Activated CD8-positive, alpha-beta memory T cell treated with anti-CD3 and anti-CD28 coated beads, Interleukin-2, amount 50 U/mL, for 24 hours (primary cell): ENCODE results near the gene PAK4.

Source experiments
- DNase-seq: peaks from one replicate; pipeline ENCODE4 v3.0.0-alpha.2; 2020; ENCODE audit errors: extremely low read depth

Gene PAK4

DNA sequence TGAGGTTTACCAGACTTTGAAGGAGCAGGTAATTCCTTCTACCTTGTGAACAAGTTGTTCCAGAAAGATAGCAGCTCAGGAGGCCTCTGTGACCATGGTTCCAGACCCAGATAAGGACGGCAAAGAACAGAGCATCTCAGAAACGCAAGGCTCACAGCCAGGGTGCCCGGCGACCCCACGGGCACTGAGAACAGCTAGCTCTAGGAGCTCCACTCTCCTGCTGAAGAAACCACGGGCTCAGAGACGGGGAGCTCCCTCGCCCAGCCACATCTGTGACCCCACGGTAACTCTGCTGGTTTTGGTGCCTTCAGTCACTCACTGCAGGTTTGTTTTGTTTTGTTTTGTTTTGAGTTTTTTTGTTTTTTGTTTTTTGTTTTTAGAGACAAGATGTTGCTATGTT, 55.2 kb downstream of the PAK4 start:
- DNase-seq, result no peak

DNA sequence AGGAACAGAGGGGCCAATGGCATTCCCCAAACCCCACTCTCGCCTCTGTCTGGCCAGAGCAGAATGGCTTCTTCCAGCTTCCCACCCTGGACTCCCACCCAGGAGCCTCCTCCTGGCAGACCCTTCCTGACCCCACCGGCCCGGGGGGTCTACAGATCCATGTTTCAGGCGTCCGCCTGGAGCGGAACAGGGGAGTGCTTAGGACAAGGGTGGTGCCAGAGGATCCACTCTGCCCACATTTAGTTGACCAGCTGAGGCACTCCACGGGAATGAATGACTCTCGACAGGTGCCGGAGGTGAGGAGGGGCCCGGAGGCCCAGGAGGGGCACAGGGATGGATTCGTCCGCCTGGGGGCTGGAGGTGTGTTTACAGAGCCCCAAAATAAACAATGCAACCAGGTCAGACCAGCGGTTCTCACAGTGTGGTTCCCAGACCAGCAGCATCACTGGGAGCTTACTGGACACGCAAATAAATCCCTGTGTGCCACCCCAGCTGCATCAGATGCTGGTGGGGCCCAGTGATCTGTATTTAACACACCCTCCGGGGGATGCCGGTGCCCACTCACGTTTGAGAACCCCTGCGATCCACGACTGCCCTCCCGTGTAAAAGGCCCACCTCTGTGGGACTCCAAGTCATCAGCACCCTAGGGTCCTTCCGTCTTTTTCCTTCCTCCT, 56.1 kb downstream of the PAK4 start:
- no peak for DNase-seq

DNA sequence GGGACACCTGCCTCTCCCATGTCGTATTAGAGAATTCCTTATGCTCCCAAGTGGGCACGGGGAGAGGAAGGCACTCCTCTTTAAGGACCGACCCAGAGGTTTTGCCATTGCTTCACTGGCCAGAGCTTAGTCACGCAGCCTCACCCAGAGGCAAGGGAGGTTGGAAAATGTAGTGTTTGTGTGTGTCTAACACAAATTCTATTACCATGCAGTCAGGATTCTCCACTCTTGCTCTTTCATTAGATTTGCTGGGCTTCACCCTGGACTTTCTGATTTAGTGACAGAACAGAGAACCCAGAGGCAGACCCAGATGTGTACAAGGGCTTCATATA, 56.6 kb downstream of the PAK4 start:
- DNase-seq, result no peak

DNA sequence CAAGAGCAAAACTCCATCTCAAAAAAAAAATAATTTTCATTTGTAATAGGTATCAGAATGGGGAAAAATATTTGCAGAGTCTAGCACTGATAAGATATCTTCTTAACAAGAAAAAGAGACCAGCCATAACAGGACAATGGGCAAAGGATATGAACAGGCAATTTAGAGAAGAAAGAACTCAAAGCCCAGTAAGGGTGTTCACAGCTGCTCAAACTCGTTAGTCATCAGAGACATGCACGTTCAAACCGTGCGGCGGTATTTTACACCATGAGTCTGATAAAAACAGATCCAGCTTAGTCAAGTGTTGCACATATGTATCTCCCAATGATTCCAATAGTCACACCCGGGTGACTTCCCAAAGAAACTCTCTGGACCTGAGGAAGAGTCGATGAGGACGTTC, 57.5 kb downstream of the PAK4 start:
- no peak for DNase-seq

DNA sequence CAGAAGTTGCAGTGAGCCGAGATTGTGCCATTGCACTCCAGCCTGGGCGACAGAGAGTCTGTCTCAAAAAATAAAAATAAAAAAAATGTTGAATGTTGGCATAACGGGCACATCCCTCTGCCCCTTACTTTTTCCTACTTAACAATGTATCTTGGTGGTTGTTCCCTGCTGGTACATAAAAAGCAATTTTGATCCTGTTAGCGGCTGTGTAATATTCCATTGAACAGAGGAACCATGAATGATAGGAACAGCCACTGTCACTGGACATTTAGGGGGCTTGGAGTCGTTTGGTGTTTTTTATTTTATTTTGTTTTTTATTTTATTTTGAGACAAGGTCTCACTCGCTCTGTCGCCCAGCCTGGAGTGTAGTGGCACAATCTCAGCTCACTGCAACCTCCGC, 60.8 kb downstream of the PAK4 start:
- no peak for DNase-seq

DNA sequence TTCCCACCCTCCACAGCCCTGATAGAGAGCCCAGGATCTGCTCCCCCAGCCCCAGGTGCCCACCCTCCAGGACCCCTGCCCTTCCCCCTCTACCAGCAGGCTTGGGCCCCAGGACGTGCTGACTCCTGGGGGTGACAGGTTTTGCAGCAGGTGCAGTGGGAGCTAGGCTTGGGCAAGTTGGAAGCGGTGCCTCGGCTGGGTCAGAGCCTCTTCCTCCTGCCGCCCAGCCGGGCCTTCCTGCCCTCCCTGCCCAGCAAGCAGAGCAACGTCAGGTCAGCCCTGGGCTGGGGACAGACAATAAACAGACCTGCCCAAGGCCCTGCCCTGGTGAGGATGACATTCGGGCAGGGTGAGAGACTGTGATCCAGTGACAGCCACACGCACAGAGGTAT, 62.0 kb downstream of the PAK4 start:
- DNase-seq, result no peak

DNA sequence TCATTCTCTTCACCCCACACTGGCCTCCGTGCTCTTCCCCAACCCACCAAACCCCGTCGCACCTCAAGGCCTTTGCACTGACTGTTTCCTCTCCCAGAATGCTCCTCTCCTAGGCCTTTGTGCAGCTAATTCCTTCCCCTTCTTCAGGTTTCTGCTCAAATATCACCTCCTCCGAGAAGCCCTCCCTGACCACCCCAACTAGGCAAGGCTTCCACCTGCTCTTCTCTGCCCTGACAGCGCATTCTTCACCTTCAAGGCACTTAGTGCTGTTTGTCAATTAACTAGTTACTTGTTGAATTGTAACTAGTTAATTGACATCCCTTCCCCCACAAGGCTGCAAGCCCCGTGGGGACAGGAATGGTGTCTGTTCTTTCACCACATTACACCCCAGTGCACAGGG, 63.4 kb downstream of the PAK4 start:
- DNase-seq, result no peak

DNA sequence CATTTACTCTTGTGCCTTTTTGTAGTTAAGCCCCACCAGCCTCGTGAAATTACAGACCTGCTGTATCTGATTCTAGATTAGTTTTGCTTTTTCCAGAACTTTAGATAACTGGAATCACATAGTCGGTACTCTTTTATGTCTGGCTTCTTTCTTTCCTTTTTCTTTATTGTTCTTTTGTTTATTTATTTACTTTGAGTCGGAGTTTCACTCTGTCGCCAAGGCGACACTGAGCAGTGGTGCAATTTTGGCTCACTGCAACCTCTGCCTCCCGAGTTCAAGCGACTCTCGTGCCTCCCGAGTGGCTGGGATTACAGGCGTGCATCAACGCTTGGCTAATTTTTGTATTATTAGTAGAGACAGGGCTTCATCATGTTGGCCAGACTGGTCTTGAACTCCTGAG, 65.2 kb downstream of the PAK4 start:
- DNase-seq, result no peak

DNA sequence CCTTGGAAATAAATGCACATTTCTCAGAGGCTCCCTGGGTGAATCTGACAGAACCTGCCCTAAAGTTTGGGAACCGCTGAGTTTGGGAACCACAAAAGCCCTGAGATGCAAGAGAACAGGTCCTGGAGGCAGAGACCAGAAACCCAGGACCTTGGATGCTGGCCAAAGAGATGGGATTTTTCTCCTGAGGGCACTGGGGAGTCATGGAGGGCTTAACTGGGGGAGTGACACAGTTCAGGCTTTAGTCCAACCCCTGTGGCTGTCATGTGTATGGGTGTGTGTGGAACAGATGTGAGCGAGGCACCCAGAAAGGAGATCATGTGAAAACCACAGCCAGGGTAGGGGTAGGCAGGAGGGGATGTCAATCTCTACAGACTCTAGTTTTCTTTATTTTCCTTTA, 67.3 kb downstream of the PAK4 start:
- no peak for DNase-seq

DNA sequence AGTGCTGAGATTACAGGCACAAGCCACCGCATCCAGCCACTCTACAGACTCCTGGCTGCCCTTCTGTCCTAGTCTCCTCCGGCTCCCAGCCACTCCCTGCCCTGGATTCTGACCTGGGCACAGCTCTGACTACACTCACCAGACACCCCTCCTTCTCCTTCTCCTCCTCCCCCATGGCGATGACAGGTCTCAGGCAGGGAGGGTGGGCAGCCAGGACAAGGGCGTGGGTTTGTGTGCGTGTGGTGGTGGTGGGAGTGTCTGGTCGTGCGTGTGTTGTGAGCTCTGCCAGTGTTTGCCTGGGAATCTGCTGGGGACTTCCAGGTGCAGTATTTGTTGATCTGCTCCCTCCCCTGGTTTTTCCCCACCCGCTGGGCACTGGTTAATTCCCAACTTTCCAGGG, 68.2 kb downstream of the PAK4 start:
- DNase-seq, result no peak

DNA sequence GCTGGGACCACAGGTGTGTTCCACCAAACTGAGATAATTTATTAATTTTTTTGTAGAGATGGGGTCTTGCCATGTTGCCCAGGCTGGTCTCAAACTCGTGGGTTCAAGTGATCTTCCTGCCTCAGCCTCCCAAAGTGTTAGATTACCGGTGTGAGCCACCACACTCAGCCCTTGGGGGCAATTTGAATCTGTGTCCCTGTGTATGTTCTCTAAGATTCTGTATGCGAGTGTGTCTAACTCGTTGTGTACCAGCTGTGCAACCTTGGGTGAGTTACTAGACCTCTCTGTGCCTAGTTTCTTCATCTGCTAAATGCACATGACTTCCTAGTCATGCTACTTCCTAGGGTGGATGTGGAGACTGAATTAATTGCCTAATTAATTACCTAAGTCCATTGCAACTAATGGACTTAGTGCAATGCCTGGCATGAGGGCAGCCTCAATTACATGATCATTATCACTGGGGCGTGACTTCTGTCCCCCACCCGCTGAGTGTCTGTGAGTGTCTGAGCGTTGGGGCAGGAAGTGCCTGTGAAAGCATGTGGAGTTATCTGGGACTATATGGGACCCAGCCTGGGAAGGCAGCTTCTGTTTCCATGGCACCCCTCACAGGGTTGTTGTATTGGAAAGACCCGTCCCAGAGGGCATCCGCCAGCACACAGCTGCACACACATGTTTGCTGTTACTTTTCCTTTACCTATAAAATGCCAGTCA, 69.4 kb downstream of the PAK4 start:
- no peak for DNase-seq

DNA sequence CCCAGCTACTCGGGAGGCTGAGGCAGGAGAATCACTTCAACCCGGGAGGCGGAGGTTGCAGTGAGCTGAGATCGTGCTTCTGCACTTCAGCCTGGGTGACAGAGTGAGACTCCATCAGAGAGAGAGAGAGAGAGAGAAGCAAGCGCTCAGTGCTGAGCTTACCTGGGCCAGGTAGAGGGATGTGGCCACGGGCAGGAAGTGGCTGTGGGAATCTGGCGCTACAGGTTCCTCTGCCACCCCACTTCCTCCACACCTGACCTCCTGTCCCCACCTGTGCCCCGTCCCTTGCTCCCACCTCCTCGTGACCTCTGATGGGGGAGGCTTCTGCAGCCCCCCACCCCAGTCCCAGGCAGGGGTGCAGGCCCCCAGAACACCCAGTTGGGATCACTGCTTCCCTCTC, 70.2 kb downstream of the PAK4 start:
- no peak for DNase-seq

DNA sequence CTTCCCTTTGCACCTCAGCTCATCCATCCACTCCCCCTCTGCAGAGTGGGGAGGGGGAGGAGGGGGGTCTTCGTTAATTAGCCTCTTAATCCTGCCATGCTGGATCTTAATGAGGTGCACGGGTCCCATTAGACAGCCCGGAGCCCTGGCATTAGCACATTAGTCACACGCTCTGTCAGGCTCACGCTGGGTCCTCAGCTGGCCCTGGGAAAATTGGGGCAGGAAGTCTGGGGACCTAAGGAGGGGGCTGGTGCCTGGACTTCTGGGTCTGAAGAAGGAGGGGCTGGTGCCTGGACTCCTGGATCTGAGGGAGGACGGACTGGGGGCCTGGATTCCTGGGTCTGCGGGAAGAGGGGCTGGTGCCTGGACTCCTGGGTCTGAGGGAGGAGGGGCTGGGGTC, 70.7 kb downstream of the PAK4 start:
- no peak for DNase-seq

DNA sequence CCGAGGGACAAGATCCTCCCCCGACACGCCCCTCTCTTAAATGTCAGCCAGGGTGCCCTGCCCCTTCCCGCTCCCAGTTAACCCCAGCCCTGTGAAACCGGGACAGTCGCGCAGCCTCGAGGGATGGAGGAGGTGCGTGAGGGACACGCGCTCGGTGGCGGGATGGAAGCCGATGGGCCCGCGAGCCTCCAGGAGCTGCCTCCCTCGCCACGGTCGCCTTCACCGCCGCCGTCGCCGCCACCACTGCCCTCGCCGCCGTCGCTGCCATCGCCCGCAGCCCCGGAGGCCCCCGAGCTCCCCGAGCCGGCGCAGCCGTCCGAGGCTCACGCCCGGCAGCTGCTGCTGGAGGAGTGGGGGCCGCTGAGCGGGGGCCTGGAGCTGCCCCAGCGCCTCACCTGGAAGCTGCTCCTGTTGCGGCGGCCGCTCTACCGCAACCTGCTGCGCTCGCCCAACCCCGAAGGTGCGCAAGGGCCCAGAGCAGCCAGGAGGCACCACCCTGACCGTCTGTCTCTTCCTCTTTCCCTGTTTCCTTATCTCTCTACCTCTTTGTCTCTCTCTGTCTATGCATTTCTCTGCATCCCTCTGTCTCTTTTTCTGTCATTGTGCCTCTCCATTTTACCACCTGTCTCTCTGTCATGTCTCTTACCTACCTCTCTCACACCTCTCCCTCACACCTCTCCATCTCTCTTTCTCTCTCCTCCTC, 71.4 kb downstream of the PAK4 start, which contains the start of gene NCCRP1:
Gene NCCRP1, plus strand, starts transcription at position 105 of the 703 bp plus-strand sequence. Its CDS starts 19 bp downstream, at position 124.
- DNase-seq, result no peak

DNA sequence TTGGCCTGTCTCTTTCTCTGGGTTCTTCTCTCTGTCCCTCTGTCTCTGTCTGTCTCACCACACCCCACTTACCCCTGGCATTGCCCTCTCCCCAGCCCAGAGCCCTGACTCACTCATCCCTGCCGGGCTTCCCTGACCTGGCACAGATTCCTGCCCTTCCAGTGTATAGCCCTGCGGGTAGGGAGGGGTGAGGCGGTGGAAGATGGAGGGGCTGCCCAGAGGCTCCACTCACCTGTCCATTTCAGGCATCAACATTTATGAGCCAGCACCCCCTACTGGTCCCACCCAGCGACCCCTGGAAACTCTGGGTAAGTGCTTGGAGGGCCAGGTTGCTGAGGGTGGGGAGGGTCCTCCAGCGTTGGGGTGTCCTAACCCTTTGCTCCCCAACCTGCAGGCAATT, 72.2 kb downstream of the PAK4 start:
- no peak for DNase-seq

DNA sequence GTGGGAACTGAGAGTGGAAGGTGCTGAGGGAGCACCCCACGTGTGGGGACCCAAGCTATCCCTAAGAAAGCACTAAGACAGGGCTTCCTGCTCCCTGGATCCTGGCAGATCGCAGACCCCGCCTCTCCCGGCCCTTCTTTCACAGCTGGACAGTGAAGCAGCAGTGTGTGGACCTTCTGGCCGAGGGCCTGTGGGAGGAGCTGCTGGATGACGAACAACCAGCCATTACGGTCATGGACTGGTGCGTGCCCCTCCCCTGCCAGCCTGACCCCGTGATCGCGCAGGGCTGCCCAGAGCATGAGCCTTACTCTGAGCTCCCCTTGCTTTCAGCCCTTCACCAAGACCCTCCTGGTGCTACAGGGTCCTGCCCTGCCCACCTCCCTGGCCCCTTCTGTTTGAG, 73.4 kb downstream of the PAK4 start:
- no peak for DNase-seq

DNA sequence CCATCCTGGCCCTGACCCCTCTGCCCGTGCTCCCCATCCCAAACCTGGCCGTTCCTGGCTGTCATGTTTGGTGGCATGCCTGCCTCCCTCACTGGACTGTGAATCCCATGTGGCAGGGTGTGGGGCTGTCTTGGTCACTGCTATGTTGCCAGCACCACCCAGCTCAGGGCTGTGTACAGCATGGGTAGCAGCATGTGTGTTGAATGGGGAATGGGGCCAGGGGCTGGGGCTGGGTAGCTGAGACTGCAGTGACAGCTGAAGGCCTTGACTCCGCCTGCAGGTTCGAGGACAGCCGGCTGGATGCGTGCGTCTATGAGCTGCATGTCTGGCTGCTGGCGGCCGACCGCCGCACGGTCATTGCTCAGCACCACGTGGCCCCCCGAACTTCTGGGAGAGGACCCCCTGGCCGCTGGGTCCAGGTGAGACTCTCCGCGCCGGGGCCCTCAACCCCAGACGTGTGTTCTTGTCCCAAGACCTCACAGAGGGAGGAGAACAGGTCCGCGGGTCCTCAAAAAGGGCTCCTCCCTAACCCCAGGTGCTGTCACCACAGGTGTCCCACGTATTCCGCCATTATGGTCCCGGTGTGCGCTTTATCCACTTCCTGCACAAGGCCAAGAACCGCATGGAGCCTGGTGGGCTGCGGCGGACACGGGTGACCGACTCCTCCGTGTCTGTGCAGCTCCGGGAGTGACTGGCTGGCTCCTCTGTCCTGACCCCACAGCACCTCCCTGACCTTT, 74.6 kb downstream of the PAK4 start:
- DNase-seq, result no peak

DNA sequence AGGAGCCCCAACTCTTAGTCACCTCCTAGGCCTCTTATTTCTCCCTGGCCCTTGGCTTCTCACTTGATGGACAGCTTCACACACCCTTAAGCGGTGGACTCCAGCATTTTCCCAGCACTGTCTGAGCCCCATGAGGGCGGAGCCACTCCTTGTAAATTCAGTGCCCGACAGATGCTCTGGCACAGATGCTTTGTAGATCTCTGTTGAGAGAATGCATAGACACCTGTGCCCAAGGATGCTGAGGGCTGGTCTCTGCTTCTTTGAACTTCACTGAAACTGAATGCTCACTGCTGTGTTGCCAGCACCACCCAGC, 75.2 kb downstream of the PAK4 start:
- DNase-seq, result no peak

DNA sequence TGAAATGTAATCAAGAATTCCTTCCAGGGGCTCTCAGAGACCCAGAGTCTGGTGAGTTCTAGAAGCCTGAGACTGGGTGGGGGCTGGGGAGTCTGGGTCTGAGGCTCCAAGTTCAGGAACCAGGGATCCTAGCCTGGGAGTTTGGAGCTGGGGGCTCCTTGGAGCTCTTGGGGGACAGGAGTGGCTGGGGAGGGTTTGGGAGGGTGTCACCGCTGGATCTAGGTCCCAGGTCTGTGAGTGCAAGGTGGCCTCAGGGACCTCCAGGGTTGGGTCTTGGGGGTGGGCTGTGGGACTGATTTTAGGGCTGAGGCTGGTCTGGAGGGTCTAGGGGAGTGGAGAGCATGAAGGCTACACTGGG, 77.4 kb downstream of the PAK4 start:
- no peak for DNase-seq

DNA sequence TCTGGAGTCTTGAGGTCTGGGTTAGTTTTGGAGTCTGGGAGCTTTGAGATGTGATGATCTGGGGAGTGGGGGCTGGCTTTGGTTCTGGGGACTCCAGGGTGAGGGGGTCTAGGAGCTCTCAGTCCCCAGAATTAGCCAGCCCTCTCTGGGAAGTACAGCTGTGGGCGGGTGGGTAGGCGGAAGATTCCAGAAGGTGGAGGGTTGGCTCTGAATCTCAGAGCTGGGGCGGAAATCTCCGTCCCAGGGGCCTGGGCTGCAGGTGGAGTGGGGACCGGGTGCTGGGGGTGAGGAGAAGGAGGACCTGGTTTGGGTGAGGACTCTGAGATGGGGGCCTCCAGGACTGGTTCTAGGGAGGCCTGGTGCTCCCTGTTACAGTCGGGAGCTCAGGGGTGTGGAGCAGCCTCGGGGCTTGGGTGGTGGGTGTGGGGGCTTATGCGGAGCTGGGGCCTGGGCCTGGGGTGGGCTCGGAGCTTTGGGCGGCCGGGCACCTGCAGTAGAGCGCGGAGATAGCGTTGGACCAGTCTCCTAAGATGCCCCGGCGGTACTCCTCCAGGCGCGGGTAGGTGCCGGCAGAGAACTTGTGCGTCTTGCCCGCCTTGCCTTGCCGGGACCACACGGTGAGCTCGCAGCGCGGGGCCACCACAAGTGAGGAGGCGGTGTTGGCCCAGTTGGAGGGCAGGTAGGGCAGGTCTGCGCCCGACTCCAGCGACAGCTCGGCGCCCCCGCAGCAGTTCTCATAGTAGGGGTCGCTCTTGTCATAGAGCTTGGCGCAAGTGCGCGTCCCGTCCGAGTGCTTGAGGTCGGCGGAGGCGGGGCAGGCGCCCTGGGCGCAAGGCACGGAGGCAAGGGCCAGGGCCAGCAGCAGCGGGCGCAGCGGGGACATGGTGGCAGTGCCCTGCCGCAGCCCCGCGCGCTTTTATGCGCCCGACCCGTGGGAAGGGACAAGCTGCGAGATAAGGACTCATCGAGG, 78.1 kb downstream of the PAK4 start, which contains the start of gene SYCN:
Gene SYCN, minus strand, starts transcription at position 892 of the 970 bp plus-strand sequence. Its CDS starts 9 bp downstream, at position 883.
- no peak for DNase-seq

DNA sequence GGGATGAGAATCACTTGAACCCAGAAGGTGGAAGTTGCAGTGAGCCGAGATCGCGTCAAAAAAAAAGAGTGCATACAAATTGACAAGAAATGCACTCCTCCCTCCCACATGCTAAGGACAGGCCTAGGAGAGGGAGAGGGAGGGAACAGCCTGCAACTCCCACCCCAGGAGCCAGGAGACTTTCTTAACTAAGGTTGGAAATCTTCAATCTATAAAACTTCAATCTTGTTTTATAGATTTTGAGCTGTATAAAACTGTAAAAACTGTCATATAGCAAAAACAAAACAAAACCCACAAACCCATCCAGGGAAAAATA, 79.8 kb downstream of the PAK4 start:
- no peak for DNase-seq

DNA sequence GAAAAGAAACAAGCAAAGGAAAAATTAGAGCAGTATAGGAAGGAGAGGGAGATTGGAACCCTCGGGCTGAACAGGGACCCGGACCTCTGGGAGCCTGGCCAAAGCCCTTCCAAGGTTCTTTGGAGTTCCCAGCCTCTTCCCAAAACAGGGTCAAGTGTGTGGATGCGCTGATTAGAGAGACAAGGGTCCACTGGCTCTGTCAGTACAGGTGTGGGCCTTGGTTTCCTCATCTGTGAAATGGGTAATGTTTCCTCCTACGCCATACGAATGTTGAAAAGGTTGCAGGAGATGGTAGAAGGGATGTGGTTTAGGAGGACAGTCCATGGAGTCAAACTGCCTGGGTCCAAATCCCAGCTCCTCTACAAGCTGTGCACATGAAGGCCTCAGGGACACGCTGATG, 80.5 kb downstream of the PAK4 start:
- DNase-seq, result no peak
